Activated CD8-positive, alpha-beta memory T cell treated with anti-CD3 and anti-CD28 coated beads, Interleukin-2, amount 50 U/mL, for 48 hours (primary cell): Measurements from ENCODE around the gene ARHGAP42.

ENCODE experiments used
- DNase-seq: peaks from one replicate; pipeline ENCODE4 v3.0.0-alpha.2; 2020

The ARHGAP42 gene

GRCh38 chr11:100808904-100809491 lies 121.9 kb downstream of the ARHGAP42 start:
- DNase-seq = no peak

GRCh38 chr11:100810146-100810545 lies 123.1 kb downstream of the ARHGAP42 start:
- no peak for DNase-seq

- DNase-seq = no peak
Measured at GRCh38 chr11:100810666-100811065, 123.6 kb downstream of the ARHGAP42 start.

GRCh38 chr11:100812517-100812916 lies 125.4 kb downstream of the ARHGAP42 start:
- no peak for DNase-seq

- DNase-seq = no peak
Measured at GRCh38 chr11:100815787-100816330, 128.8 kb downstream of the ARHGAP42 start.

- no peak for DNase-seq
Measured at GRCh38 chr11:100816823-100817222, 129.7 kb downstream of the ARHGAP42 start.

- DNase-seq = no peak
Measured at GRCh38 chr11:100817620-100818019, 130.5 kb downstream of the ARHGAP42 start.

GRCh38 chr11:100820621-100821020 lies 133.5 kb downstream of the ARHGAP42 start:
- DNase-seq = no peak

- DNase-seq = no peak
Measured at GRCh38 chr11:100821198-100821597, 134.1 kb downstream of the ARHGAP42 start.

GRCh38 chr11:100823360-100823759 lies 136.3 kb downstream of the ARHGAP42 start:
- no peak for DNase-seq

- DNase-seq = no peak
Measured at GRCh38 chr11:100824041-100824809, 137.1 kb downstream of the ARHGAP42 start.

- DNase-seq = no peak
Measured at GRCh38 chr11:100825626-100826025, 138.5 kb downstream of the ARHGAP42 start.

- DNase-seq = no peak
Measured at GRCh38 chr11:100827934-100828661, 141.0 kb downstream of the ARHGAP42 start.

GRCh38 chr11:100830274-100830673 lies 143.2 kb downstream of the ARHGAP42 start:
- DNase-seq = no peak

GRCh38 chr11:100830978-100831732 lies 144.1 kb downstream of the ARHGAP42 start:
- DNase-seq = no peak

GRCh38 chr11:100831929-100832494 lies 144.9 kb downstream of the ARHGAP42 start:
- DNase-seq = no peak

GRCh38 chr11:100832829-100833228 lies 145.7 kb downstream of the ARHGAP42 start:
- DNase-seq = no peak

GRCh38 chr11:100833276-100833675 lies 146.2 kb downstream of the ARHGAP42 start:
- no peak for DNase-seq

- DNase-seq = no peak
Measured at GRCh38 chr11:100835854-100836253, 148.8 kb downstream of the ARHGAP42 start.

- DNase-seq = no peak
Measured at GRCh38 chr11:100837311-100837710, 150.2 kb downstream of the ARHGAP42 start.

- no peak for DNase-seq
Measured at GRCh38 chr11:100841711-100842407, 154.8 kb downstream of the ARHGAP42 start.

GRCh38 chr11:100847696-100848216 lies 160.7 kb downstream of the ARHGAP42 start:
- DNase-seq = no peak
